Neuronal stem cell (in vitro differentiated cells): ENCODE data around the gene WTIP.

Experiments
- DNase-seq: peaks from one replicate; pipeline ENCODE4 v3.0.0-alpha.2; 2013; ENCODE audit warnings: low spot score
- H2AFZ ChIP-seq: one replicate; pipeline ENCODE4 v1.6.1; 2013; ENCODE audit warnings: mild to moderate bottlenecking, low read length, inconsistent platforms
- H2AK5ac ChIP-seq: 2 replicates; pipeline ENCODE4 v1.6.1; 2013; ENCODE audit warnings: low read depth, mild to moderate bottlenecking, inconsistent platforms, low read length, moderate library complexity, mixed read lengths
- H2BK120ac ChIP-seq: 2 replicates; pipeline ENCODE4 v1.6.1; 2013; ENCODE audit warnings: low read depth, mild to moderate bottlenecking, inconsistent platforms, low read length, moderate library complexity, mixed read lengths
- H2BK12ac ChIP-seq: one replicate; pipeline ENCODE4 v1.6.1; 2013; ENCODE audit warnings: low read length, inconsistent platforms
- H2BK15ac ChIP-seq: 2 replicates; pipeline ENCODE4 v1.6.1; 2013; ENCODE audit warnings: mild to moderate bottlenecking, low read length, inconsistent platforms, mixed read lengths
- H2BK5ac ChIP-seq: one replicate; pipeline ENCODE4 v1.6.1; 2013; ENCODE audit warnings: inconsistent platforms, mild to moderate bottlenecking, low read length, moderate library complexity
- H3K14ac ChIP-seq: one replicate; pipeline ENCODE4 v1.6.1; 2013; ENCODE audit warnings: low read length, inconsistent platforms
- H3K18ac ChIP-seq: 2 replicates; pipeline ENCODE4 v1.6.1; 2013; ENCODE audit warnings: low read length, inconsistent platforms
- H3K23ac ChIP-seq: 2 replicates; pipeline ENCODE4 v1.6.1; 2013; ENCODE audit warnings: low read depth, mild to moderate bottlenecking, mixed read lengths, low read length, inconsistent platforms; ENCODE audit not compliant: poor library complexity
- H3K27ac ChIP-seq: replicated peaks from 3 replicates; pipeline ENCODE4 v1.5.1; 2013; ENCODE audit warnings: low read length, inconsistent platforms
- H3K27me3 ChIP-seq, 3 experiments: 2 replicates each; pipeline ENCODE4 v1.6.1; 2013; ENCODE audit warnings: low read length in 3 of 3, mild to moderate bottlenecking in 2 of 3, inconsistent platforms in 1 of 3, low read depth in 1 of 3, mixed read lengths in 1 of 3, moderate library complexity in 1 of 3; ENCODE audit not compliant: control insufficient read depth in 3 of 3, insufficient read depth in 3 of 3
- H3K36me3 ChIP-seq, 2 donors: replicated peaks in 1 of 2; 2 replicates each; pipeline ENCODE4 v1.6.1; 2013; ENCODE audit warnings: low read length in 2 of 2; ENCODE audit not compliant: control insufficient read depth in 2 of 2, insufficient read depth in 2 of 2
- H3K4ac ChIP-seq: 2 replicates; pipeline ENCODE4 v1.6.1; 2013; ENCODE audit warnings: inconsistent platforms, mild to moderate bottlenecking, low read length, moderate library complexity
- H3K4me1 ChIP-seq, 2 donors: 1 replicate in 1 of 2; 2 replicates in 1 of 2; pipeline ENCODE4 v1.6.1; 2013; ENCODE audit warnings: low read length in 2 of 2, low read depth in 1 of 2; ENCODE audit not compliant: control insufficient read depth in 2 of 2, insufficient read depth in 1 of 2
- H3K4me2 ChIP-seq: one replicate; pipeline ENCODE4 v1.6.1; 2013; ENCODE audit warnings: mild to moderate bottlenecking, low read length, inconsistent platforms; ENCODE audit not compliant: insufficient read depth, poor library complexity, severe bottlenecking
- H3K4me3 ChIP-seq, 2 donors: 2 replicates each; pipeline ENCODE4 v1.5.1; 2013; ENCODE audit warnings: low read length in 2 of 2, mild to moderate bottlenecking in 2 of 2, inconsistent platforms in 1 of 2, moderate library complexity in 1 of 2
- H3K79me1 ChIP-seq: one replicate; pipeline ENCODE4 v1.6.1; 2013; ENCODE audit warnings: low read depth, mild to moderate bottlenecking, inconsistent platforms, low read length, moderate library complexity
- H3K9ac ChIP-seq: one replicate; pipeline ENCODE4 v1.6.1; 2013; ENCODE audit warnings: mild to moderate bottlenecking, low read depth, low read length, inconsistent platforms; ENCODE audit not compliant: poor library complexity
- H3K9me3 ChIP-seq, 2 donors: replicated peaks in 1 of 2; 2 replicates each; pipeline versions ENCODE3 to v1.6.1; 2013; ENCODE audit warnings: low read length in 2 of 2, mild to moderate bottlenecking in 2 of 2, inconsistent platforms in 1 of 2, low read depth in 1 of 2, mixed read lengths in 1 of 2, moderate library complexity in 1 of 2; ENCODE audit not compliant: control insufficient read depth in 2 of 2, insufficient read depth in 1 of 2
- H4K8ac ChIP-seq: one replicate; pipeline ENCODE4 v1.6.1; 2013; ENCODE audit warnings: low read depth, mild to moderate bottlenecking, inconsistent platforms, low read length, moderate library complexity
- H4K91ac ChIP-seq: one replicate; pipeline ENCODE4 v1.6.1; 2013; ENCODE audit warnings: low read length, low read depth, mild to moderate bottlenecking, inconsistent platforms; ENCODE audit not compliant: poor library complexity
- WGBS, 2 donors: extraction: QIAGEN DNeasy Blood & Tissue Kit; methylation state at CpG; one replicate each; pipeline ENCODE4 v1.1.7; 2013; ENCODE audit warnings: missing lambda C conversion rate in 2 of 2, mixed read lengths in 1 of 2; ENCODE audit not compliant: insufficient read length in 2 of 2, insufficient replicate concordance in 1 of 2; ENCODE audit errors: extremely low coverage in 2 of 2; 5-methylcytosine and 5-hydroxymethylcytosine counted together

WTIP gene

DNA sequence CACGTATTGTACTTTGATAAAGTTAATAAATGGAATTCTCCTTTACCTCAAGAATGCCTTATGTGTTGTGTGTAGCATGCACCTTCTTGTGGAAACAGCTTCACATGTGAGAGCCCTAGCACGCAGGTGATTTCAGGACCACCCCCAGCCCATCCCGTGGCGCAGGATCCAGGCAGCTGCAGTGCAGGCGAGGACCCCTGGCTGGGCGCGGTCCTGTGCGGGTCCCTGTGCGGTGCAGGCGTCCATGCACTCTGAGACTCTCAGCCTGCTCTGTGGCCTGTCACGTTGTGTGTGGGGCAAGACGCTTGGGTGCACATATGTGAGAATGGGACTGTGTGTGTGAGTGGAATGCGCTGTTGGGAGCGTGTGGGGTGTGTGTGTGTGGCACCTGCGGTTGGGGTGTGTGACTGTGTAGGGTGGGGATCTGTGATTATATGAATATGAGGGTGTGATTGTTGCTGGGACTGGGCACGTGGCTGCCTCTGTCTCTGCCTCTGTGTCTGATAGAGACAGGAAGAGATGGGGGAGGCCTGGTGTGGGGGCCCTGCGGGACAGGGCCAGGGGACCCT lies 30.8 kb downstream of the WTIP start:
- peak overlapping the region; percentile 76 for H3K18ac ChIP-seq
- no peak overlapping the region for H3K4me2 ChIP-seq
- H3K4ac ChIP-seq: no peak overlapping the region
- H2BK120ac ChIP-seq: no peak overlapping the region
- H4K91ac ChIP-seq: no peak overlapping the region
- H3K4me3 ChIP-seq: peak overlapping the region in 1 of 2 donors; percentile 22
- peaks cover 0 to 2% (median 0%) of the 10 kb centered on the region in 3 experiments for H3K27me3 ChIP-seq
- H3K9ac ChIP-seq: peak overlapping the region; percentile 70
- H3K14ac ChIP-seq: peak overlapping the region; percentile 82
- H3K36me3 ChIP-seq: no peaks in the 10 kb centered on the region
- H2BK15ac ChIP-seq: no peak overlapping the region
- H2AFZ ChIP-seq: no peak overlapping the region
- WGBS, 2 donors: no CpG with 5 or more reads among the region's 17 CpGs
- H2BK12ac ChIP-seq: no peak overlapping the region
- H3K9me3 ChIP-seq: peaks cover 3 to 4% of the 10 kb centered on the region in 2 donors
- no peak overlapping the region for H2AK5ac ChIP-seq
- no peaks in the 10 kb centered on the region for H3K79me1 ChIP-seq
- no peaks in the 10 kb centered on the region for H3K4me1 ChIP-seq
- H3K27ac ChIP-seq: no peak overlapping the region
- H2BK5ac ChIP-seq: peak overlapping the region; percentile 13
- peak overlapping the region; percentile 91 for H3K23ac ChIP-seq
- no peak overlapping the region for H4K8ac ChIP-seq
- no peak for DNase-seq

DNA sequence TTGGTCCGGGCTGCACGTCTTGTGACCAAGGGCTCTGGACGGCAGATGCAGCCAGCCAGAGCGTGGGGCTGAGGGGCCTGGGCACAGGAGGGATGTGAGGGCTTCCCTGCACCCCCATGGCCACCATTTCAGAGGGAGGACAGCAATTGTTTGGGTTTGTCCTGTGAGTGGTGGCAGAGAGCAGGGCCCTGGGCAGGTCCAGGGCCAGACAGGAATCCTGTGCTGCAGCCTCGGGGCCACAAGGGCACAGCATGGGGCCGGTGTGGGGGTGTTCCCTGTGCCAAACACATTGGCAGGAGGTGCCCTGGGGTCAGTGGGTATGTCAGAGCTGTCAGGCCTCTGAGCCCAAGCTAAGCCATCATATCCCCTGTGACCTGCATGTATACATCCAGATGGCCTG lies 32.2 kb downstream of the WTIP start:
- Histone ChIP-seq H4K91ac (no peak overlapping the region), H3K36me3 (no peaks in the 10 kb centered on the region), H2BK12ac (no peak overlapping the region), H2BK120ac (no peak overlapping the region), H3K27ac (no peak overlapping the region), H3K4me3 (no peak overlapping the region), H2AK5ac (no peak overlapping the region), H2BK5ac (peak overlapping the region; percentile 53), H3K4me2 (no peak overlapping the region), H3K4ac (no peak overlapping the region), H2AFZ (no peak overlapping the region), H3K9ac (no peak overlapping the region), H2BK15ac (no peak overlapping the region), H3K4me1 (no peaks in the 10 kb centered on the region), H3K18ac (no peak overlapping the region), H3K9me3 (peaks cover 3 to 4% of the 10 kb centered on the region in 2 donors), H3K27me3 (peaks cover 0 to 2% (median 0%) of the 10 kb centered on the region in 3 experiments), H3K23ac (no peak overlapping the region), H3K79me1 (no peaks in the 10 kb centered on the region), H4K8ac (no peak overlapping the region), H3K14ac (no peak overlapping the region)
- DNase-seq: no peak
- no CpG with 5 or more reads among the region's 6 CpGs for WGBS, 2 donors

DNA sequence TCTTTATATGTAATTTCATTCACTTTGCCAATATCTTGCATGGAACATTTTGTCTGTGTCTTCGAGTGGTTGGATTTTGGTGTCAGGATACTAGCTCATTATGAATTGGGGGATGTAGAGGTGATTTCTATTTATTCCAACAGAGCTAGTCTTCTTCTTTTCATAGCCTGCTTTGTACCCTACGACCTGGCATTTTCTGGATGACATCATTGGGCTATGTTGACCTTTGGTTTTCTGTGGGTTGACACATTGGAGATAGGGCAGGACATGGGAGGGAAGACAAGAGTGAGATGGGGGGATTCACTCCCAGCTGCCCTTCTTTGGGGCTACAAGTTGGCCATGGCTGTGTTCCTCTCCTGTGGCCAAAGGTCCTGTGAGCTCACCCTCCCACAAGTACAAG lies 38.0 kb downstream of the WTIP start:
- Histone ChIP-seq H2AFZ (no peak overlapping the region), H4K91ac (no peak overlapping the region), H3K4me3 (no peak overlapping the region), H3K36me3 (no peaks in the 10 kb centered on the region), H3K4me2 (no peak overlapping the region), H3K14ac (no peak overlapping the region), H3K4me1 (no peaks in the 10 kb centered on the region), H2AK5ac (no peak overlapping the region), H3K9ac (no peak overlapping the region), H3K23ac (no peak overlapping the region), H2BK15ac (no peak overlapping the region), H3K9me3 (peaks cover 0 to 2% of the 10 kb centered on the region in 2 donors), H3K27ac (no peak overlapping the region), H3K79me1 (no peaks in the 10 kb centered on the region), H4K8ac (no peak overlapping the region), H2BK120ac (no peak overlapping the region), H2BK12ac (no peak overlapping the region), H3K4ac (no peak overlapping the region), H2BK5ac (no peak overlapping the region), H3K18ac (no peak overlapping the region), H3K27me3 (peaks cover 0 to 2% (median 2%) of the 10 kb centered on the region in 3 experiments)
- DNase-seq: no peak
- WGBS, 2 donors: no CpG with 5 or more reads among the region's 2 CpGs

DNA sequence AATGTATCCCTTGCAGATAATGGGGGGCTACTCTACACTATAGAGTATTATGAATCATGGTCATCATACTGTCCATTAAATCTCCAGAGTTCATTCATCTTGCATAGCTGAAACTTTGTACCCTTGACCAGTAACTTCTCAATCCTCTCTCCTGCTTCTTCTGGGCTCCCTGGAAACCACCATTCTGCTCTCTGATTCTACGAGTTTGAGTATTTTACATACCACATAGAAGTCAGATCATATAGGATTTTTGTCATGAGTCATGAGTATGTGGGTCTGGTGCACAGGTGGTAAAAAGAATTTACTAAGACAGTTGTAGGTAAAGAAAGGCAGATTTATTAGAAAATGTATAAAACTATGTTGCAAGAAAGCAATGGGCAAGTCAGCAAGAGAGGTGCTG lies 41.9 kb downstream of the WTIP start:
- H4K8ac ChIP-seq: no peak overlapping the region

More for the DNA sequence above, 41.9 kb downstream of the WTIP start:
- Histone ChIP-seq H2BK12ac (no peak overlapping the region), H3K4ac (no peak overlapping the region), H3K4me3 (no peak overlapping the region), H2AK5ac (no peak overlapping the region), H4K91ac (no peak overlapping the region), H2BK15ac (no peak overlapping the region), H2BK5ac (no peak overlapping the region), H3K4me2 (no peak overlapping the region), H3K36me3 (no peaks in the 10 kb centered on the region), H3K9me3 (peaks cover 0 to 2% of the 10 kb centered on the region in 2 donors), H2AFZ (no peak overlapping the region), H3K23ac (no peak overlapping the region), H3K27ac (no peak overlapping the region), H3K79me1 (no peaks in the 10 kb centered on the region), H3K18ac (no peak overlapping the region), H3K27me3 (peaks cover 0 to 2% (median 0%) of the 10 kb centered on the region in 3 experiments), H2BK120ac (no peak overlapping the region), H3K14ac (no peak overlapping the region), H3K9ac (no peak overlapping the region), H3K4me1 (no peaks in the 10 kb centered on the region)
- WGBS, 2 donors: no CpG with 5 or more reads among the region's 1 CpG
- no peak for DNase-seq
